Aorta (tissue), 5 donors: ENCODE measurements around the gene ELMOD1. TPM values are rescaled to one million over a fixed set of nuclear protein-coding genes. Genes with fewer than 3 reads are reported as not detected.

Experiments used
- ATAC-seq: fragments of 200-7000 bp; cut with Tn5 transposase; one replicate; pipeline ENCODE4 v1.9.1; 2022; ENCODE audit warnings: moderate library complexity; ENCODE audit not compliant: low FRiP score
- DNase-seq, 2 donors: peaks; one replicate each; pipeline ENCODE4 v3.0.0-alpha.2; 2020
- H3K27ac ChIP-seq, 2 donors: one replicate each; pipeline ENCODE4 v1.5.1; 2013; ENCODE audit warnings: low read length in 2 of 2, mild to moderate bottlenecking in 2 of 2, moderate library complexity in 2 of 2, control low read depth in 1 of 2, inconsistent platforms in 1 of 2, low read depth in 1 of 2
- H3K27me3 ChIP-seq, 2 donors: one replicate each; pipeline ENCODE4 v1.6.1; 2013; ENCODE audit warnings: control low read depth in 1 of 2, low read length in 1 of 2, mild to moderate bottlenecking in 1 of 2, moderate library complexity in 1 of 2; ENCODE audit not compliant: insufficient read depth in 2 of 2, control insufficient read depth in 1 of 2
- H3K36me3 ChIP-seq, 2 donors: one replicate each; pipeline ENCODE4 v1.6.1; 2013; ENCODE audit warnings: control low read depth in 1 of 2, low read length in 1 of 2, mild to moderate bottlenecking in 1 of 2; ENCODE audit not compliant: insufficient read depth in 2 of 2, control insufficient read depth in 1 of 2
- H3K4me1 ChIP-seq, 2 donors: one replicate each; pipeline ENCODE4 v1.6.1; 2013; ENCODE audit warnings: low read length in 2 of 2, control low read depth in 1 of 2, mild to moderate bottlenecking in 1 of 2, moderate library complexity in 1 of 2; ENCODE audit not compliant: insufficient read depth in 2 of 2, control insufficient read depth in 1 of 2
- H3K4me3 ChIP-seq, 2 donors: one replicate each; pipeline ENCODE4 v1.5.1; 2013; ENCODE audit warnings: low read length in 2 of 2, control low read depth in 1 of 2, mild to moderate bottlenecking in 1 of 2
- H3K9me3 ChIP-seq: one replicate; pipeline ENCODE4 v1.6.1; 2013; ENCODE audit warnings: mild to moderate bottlenecking, low read length; ENCODE audit not compliant: control insufficient read depth
- WGBS, 2 donors: extraction: QIAGEN DNeasy Blood & Tissue Kit; methylation state at CpG; one replicate each; pipeline ENCODE4 v1.1.7; 2013; 5-methylcytosine and 5-hydroxymethylcytosine counted together
- intact Hi-C, 2 donors: fragments of 100-400 bp; cut with DNase I; formaldehyde crosslinking; loops; one replicate each; pipeline versions ENCODE4 v1.14.2 to v1.15.0; 2022
- polyA plus RNA-seq, 2 donors: library from polyadenylated mRNA; stranded (reverse); fragments of 200-250 nt; gene quantifications; one replicate each; pipeline ENCODE4 v1.2.3, GENCODE V29; 2013
- total RNA-seq, 2 donors: library from RNA; stranded (reverse); fragmentation: NEBNext Ultra II Directional; extraction: Animal tissue kit (Norgen Biotek cat#: 25700); gene quantifications; one replicate each; pipeline ENCODE4 v1.2.1, GENCODE V29; 2021
- donor health status: healthy with polysubstance abuse.
- donor health status: Bipolar disorder and iron deficiency.
- donor health status: DM: no; HTN: no; CAD: no.
- donor health status: DM: no; HTN: no; CAD: no.
- donor health status: DM: yes; HTN: yes; CAD: no.

Gene ELMOD1
- total and polyA plus RNA-seq, 4 donors = 0.32 to 0.33 TPM; not detected in 2

- H3K27me3 ChIP-seq = no peaks in the 10 kb centered on the region
- H3K4me3 ChIP-seq = no peak overlapping the region
- ATAC-seq = no peak
- H3K4me1 ChIP-seq = peaks cover 0 to 2% of the 10 kb centered on the region in 2 donors
- 78 to 88% methylated on average over 6 of the region's 6 CpGs for WGBS, 2 donors
- no peaks in the 10 kb centered on the region for H3K9me3 ChIP-seq
- no peak overlapping the region for H3K27ac ChIP-seq
- DNase-seq = no peak
- H3K36me3 ChIP-seq = no peaks in the 10 kb centered on the region
- intact Hi-C loops = no loop called here
Observed at GRCh38 chr11:107697291-107697690, 106.3 kb downstream of the ELMOD1 start.

GRCh38 chr11:107699371-107700285, 108.7 kb downstream of the ELMOD1 start:
- intact Hi-C loops = no loop called here
- Histone ChIP-seq H3K36me3 (no peaks in the 10 kb centered on the region), H3K27me3 (no peaks in the 10 kb centered on the region), H3K9me3 (no peaks in the 10 kb centered on the region), H3K4me1 (peaks cover 0 to 2% of the 10 kb centered on the region in 2 donors), H3K4me3 (no peak overlapping the region), H3K27ac (no peak overlapping the region)
- WGBS, 2 donors = 43 to 51% methylated on average over 15 of the region's 15 CpGs
- DNase-seq = no peak
- ATAC-seq = no peak

DNA sequence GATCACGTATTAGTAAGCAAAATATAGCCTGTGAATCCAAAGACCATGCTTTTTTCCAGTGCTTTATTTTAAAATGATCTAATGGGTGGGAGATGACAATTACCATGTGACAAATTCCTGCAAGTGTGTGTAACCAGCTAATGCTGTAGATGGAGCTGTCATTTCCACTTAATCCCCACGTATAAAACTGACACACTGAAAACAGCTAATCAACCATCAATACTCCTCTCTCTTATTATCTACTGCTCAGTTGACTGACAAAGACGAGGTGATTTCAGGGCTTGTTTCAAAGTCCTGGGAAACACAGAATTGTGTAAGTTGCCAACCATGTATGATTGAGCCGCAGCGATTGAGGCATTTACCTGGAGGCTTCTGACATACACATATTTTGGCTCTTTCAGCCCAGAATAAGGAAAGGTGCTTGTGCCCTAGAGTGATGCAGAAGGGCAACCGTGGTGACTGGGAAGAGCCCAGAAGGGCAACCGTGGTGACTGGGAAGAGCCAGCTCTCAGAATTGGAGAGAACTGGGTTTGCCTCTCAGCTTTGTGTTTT, 111.2 kb downstream of the ELMOD1 start:
- DNase-seq = no peak
- H3K9me3 ChIP-seq = no peaks in the 10 kb centered on the region
- H3K27ac ChIP-seq = no peak overlapping the region
- intact Hi-C loops = no loop called here
- no peaks in the 10 kb centered on the region for H3K4me1 ChIP-seq
- no peaks in the 10 kb centered on the region for H3K36me3 ChIP-seq
- 84 to 87% methylated on average over 7 of the region's 7 CpGs for WGBS, 2 donors
- no peak overlapping the region for H3K4me3 ChIP-seq
- no peaks in the 10 kb centered on the region for H3K27me3 ChIP-seq
- no peak for ATAC-seq

GRCh38 chr11:107702723-107703122, 111.8 kb downstream of the ELMOD1 start:
- Histone ChIP-seq H3K27ac (no peak overlapping the region), H3K27me3 (no peaks in the 10 kb centered on the region), H3K4me1 (no peaks in the 10 kb centered on the region), H3K36me3 (no peaks in the 10 kb centered on the region), H3K4me3 (no peak overlapping the region), H3K9me3 (no peaks in the 10 kb centered on the region)
- intact Hi-C loops = no loop called here
- 87 to 88% methylated on average over 2 of the region's 2 CpGs for WGBS, 2 donors
- DNase-seq (no peak), ATAC-seq (no peak)

DNA sequence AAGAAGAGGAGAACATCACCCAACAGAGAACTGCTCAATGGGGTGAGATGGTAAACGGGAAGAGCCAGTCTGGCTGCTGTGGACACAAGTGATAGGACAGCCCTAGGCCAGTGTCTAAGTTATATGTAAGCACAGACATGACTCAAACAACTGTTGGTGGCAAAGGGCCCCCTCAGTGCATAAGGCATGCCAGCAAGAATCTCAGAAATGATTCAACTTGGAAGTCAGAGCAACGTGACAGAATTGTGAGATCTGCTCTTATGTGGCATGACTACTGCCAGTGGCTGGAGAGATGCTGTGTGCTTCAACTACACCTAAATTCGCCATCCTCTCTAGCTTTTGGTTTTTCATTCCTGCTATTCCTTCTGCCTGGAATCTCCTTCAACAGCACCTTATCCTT, 113.5 kb downstream of the ELMOD1 start:
- no peaks in the 10 kb centered on the region for H3K36me3 ChIP-seq
- WGBS, 2 donors = 76 to 79% methylated on average over 3 of the region's 3 CpGs
- intact Hi-C loops = no loop called here
- no peak for ATAC-seq
- no peaks in the 10 kb centered on the region for H3K4me1 ChIP-seq
- no peaks in the 10 kb centered on the region for H3K27me3 ChIP-seq
- H3K27ac ChIP-seq = no peak overlapping the region
- no peak for DNase-seq
- no peaks in the 10 kb centered on the region for H3K9me3 ChIP-seq
- no peak overlapping the region for H3K4me3 ChIP-seq

- ATAC-seq = peak; percentile 27
- H3K9me3 ChIP-seq = no peaks in the 10 kb centered on the region
Observed at GRCh38 chr11:107705027-107705426, 114.1 kb downstream of the ELMOD1 start.

GRCh38 chr11:107706531-107706930, 115.6 kb downstream of the ELMOD1 start:
- intact Hi-C loops = no loop called here
- H3K9me3 ChIP-seq = no peaks in the 10 kb centered on the region
- H3K27ac ChIP-seq = no peak overlapping the region
- H3K27me3 ChIP-seq = no peaks in the 10 kb centered on the region
- 54 to 59% methylated on average over 2 of the region's 2 CpGs for WGBS, 2 donors
- H3K36me3 ChIP-seq = no peaks in the 10 kb centered on the region
- ATAC-seq (no peak), DNase-seq (no peak)
- H3K4me3 ChIP-seq = no peak overlapping the region
- H3K4me1 ChIP-seq = no peaks in the 10 kb centered on the region

More at GRCh38 chr11:107705027-107705426, 114.1 kb downstream of the ELMOD1 start:
- intact Hi-C loops = no loop called here
- no peak overlapping the region for H3K27ac ChIP-seq
- 76 to 83% methylated on average over 2 of the region's 2 CpGs for whole genome bisulfite sequencing, 2 donors
- DNase-seq = no peak
- no peaks in the 10 kb centered on the region for H3K27me3 ChIP-seq
- no peaks in the 10 kb centered on the region for H3K36me3 ChIP-seq
- no peaks in the 10 kb centered on the region for H3K4me1 ChIP-seq
- H3K4me3 ChIP-seq = no peak overlapping the region

DNA sequence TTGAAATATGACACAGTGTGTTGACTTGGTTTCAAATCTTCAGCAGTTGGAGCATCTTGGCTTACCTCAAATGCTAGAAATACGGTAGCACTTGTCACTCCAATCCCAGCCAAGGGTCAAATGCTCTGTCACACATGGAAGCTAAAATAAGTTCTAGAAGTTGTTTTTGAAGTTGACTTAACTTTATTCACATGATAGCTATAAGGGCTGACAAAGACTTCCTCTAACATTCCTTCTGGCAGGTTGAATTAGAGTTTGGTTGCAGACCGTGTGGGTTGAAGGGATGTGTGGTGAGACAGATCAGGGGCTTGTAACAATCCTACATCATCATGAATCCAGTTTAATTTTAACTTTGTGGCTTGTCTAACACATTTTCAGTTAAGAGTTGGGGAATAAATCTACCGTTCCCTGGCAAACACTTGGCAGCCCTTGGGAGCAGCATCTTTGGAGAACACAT, 116.3 kb downstream of the ELMOD1 start:
- WGBS, 2 donors = 82 to 85% methylated on average over 3 of the region's 3 CpGs
- H3K27me3 ChIP-seq = no peaks in the 10 kb centered on the region
- H3K36me3 ChIP-seq = no peaks in the 10 kb centered on the region
- no peaks in the 10 kb centered on the region for H3K9me3 ChIP-seq
- H3K4me3 ChIP-seq = no peak overlapping the region
- H3K4me1 ChIP-seq = no peaks in the 10 kb centered on the region
- DNase-seq (no peak), ATAC-seq (no peak)
- intact Hi-C loops = no loop called here
- H3K27ac ChIP-seq = no peak overlapping the region

DNA sequence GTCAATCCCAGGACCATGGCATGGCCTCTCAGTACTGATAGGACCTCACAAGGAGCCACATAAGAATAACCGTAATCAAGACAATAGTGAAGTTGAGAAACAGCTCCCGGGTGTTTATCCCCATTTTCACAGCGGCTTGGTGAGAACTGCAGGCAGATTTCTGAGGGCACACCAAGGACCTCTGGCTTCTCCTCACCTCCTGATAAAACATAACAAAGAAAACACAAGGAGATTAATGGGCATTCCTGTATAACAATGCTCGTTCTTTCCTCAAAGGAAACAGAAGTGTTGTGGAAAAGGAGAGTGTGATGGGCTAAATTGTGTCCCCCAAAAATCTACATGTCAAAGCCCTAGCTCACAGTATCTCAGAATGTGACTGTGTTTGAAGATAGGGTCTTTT, 116.9 kb downstream of the ELMOD1 start:
- H3K4me3 ChIP-seq = no peak overlapping the region
- H3K9me3 ChIP-seq = no peaks in the 10 kb centered on the region
- DNase-seq (no peak), ATAC-seq (no peak)
- H3K27ac ChIP-seq = no peak overlapping the region
- no peaks in the 10 kb centered on the region for H3K27me3 ChIP-seq
- WGBS, 2 donors = 66 to 74% methylated on average over 4 of the region's 4 CpGs
- H3K4me1 ChIP-seq = no peaks in the 10 kb centered on the region
- H3K36me3 ChIP-seq = no peaks in the 10 kb centered on the region
- intact Hi-C loops = no loop called here
